Chondrocyte (in vitro differentiated cells): ENCODE results near the gene PCNX2. TPM values are rescaled to one million over a fixed set of nuclear protein-coding genes. Genes with fewer than 3 reads are reported as not detected.

Experiments
- DNase-seq: peaks from one replicate; pipeline ENCODE4 v3.0.0; 2021; ENCODE audit warnings: mixed read lengths, low spot score
- H3K27ac Mint-ChIP-seq: one replicate; pipeline ENCODE4 v1.8.0; 2021; ENCODE audit warnings: mild to moderate bottlenecking, moderate library complexity, mixed read lengths; ENCODE audit not compliant: unreplicated experiment
- H3K27me3 Mint-ChIP-seq: 2 replicates; pipeline ENCODE4 v1.8.0; 2021; ENCODE audit warnings: low read depth, mixed read lengths
- H3K36me3 Mint-ChIP-seq: 2 replicates; pipeline ENCODE4 v1.8.0; 2021; ENCODE audit warnings: low read depth, mixed read lengths
- H3K4me1 Mint-ChIP-seq: 2 replicates; pipeline ENCODE4 v1.8.0; 2021; ENCODE audit warnings: low read depth, mild to moderate bottlenecking, mixed read lengths
- H3K4me3 Mint-ChIP-seq: one replicate; pipeline ENCODE4 v1.8.0; 2021; ENCODE audit warnings: mild to moderate bottlenecking, moderate library complexity, mixed read lengths; ENCODE audit not compliant: unreplicated experiment
- H3K9me3 Mint-ChIP-seq: 2 replicates; pipeline ENCODE4 v1.8.0; 2021; ENCODE audit warnings: low read depth, mixed read lengths
- CTCF ChIP-seq: fragments of 200-600 bp; sonication (generic); IDR thresholded peaks from 2 replicates; pipeline ENCODE4 v1.5.0; 2021; ENCODE audit warnings: antibody characterized with exemption, mild to moderate bottlenecking, moderate library complexity
- total RNA-seq: library from RNA; stranded (reverse); gene quantifications from 3 replicates; pipeline ENCODE4 v1.2.1, GENCODE V29; 2021

PCNX2 gene
- total RNA-seq, 1 donor from 2014 or later = 9.5 TPM

- H3K9me3 Mint-ChIP-seq = no peaks in the 10 kb centered on the region
- no peak for DNase-seq
- H3K4me1 Mint-ChIP-seq = peaks cover 37% of the 10 kb centered on the region
- H3K4me3 Mint-ChIP-seq = no peak overlapping the region
- H3K36me3 Mint-ChIP-seq = no peaks in the 10 kb centered on the region
- peak overlapping the region; percentile 28 for H3K27ac Mint-ChIP-seq
- TF ChIP-seq CTCF = no peak
- H3K27me3 Mint-ChIP-seq = no peaks in the 10 kb centered on the region
Observed at GRCh38 chr1:233114860-233115259, 180.7 kb downstream of the PCNX2 start.

- H3K27ac Mint-ChIP-seq = peak overlapping the region; percentile 99
- no peak overlapping the region for H3K4me3 Mint-ChIP-seq
- H3K4me1 Mint-ChIP-seq = peaks cover 37% of the 10 kb centered on the region
- H3K36me3 Mint-ChIP-seq = peaks cover 2% of the 10 kb centered on the region
- H3K27me3 Mint-ChIP-seq = no peaks in the 10 kb centered on the region
- DNase-seq = no peak
- TF ChIP-seq CTCF = no peak
- no peaks in the 10 kb centered on the region for H3K9me3 Mint-ChIP-seq
Observed at GRCh38 chr1:233114159-233114558, 181.4 kb downstream of the PCNX2 start.

- H3K4me3 Mint-ChIP-seq = peak overlapping the region; percentile 58
Observed at GRCh38 chr1:233113009-233113879, 182.3 kb downstream of the PCNX2 start.

GRCh38 chr1:233112186-233113008, 183.1 kb downstream of the PCNX2 start:
- no peak for TF ChIP-seq CTCF
- no peak for DNase-seq
- Mint-ChIP-seq H3K27me3 (no peaks in the 10 kb centered on the region), H3K4me3 (peak overlapping the region; percentile 58), H3K27ac (peak overlapping the region; percentile 99), H3K36me3 (peaks cover 2% of the 10 kb centered on the region), H3K9me3 (no peaks in the 10 kb centered on the region), H3K4me1 (peaks cover 45% of the 10 kb centered on the region)

More at GRCh38 chr1:233113009-233113879, 182.3 kb downstream of the PCNX2 start:
- DNase-seq = no peak
- peaks cover 2% of the 10 kb centered on the region for H3K36me3 Mint-ChIP-seq
- TF ChIP-seq CTCF = no peak
- peaks cover 37% of the 10 kb centered on the region for H3K4me1 Mint-ChIP-seq
- no peaks in the 10 kb centered on the region for H3K9me3 Mint-ChIP-seq
- peak overlapping the region; percentile 99 for H3K27ac Mint-ChIP-seq
- no peaks in the 10 kb centered on the region for H3K27me3 Mint-ChIP-seq

- H3K27me3 Mint-ChIP-seq = no peaks in the 10 kb centered on the region
- no peak overlapping the region for H3K4me3 Mint-ChIP-seq
- TF ChIP-seq CTCF = no peak
- H3K36me3 Mint-ChIP-seq = peaks cover 2% of the 10 kb centered on the region
- peaks cover 52% of the 10 kb centered on the region for H3K4me1 Mint-ChIP-seq
- peak overlapping the region; percentile 46 for H3K27ac Mint-ChIP-seq
- H3K9me3 Mint-ChIP-seq = no peaks in the 10 kb centered on the region
- no peak for DNase-seq
Observed at GRCh38 chr1:233111731-233112130, 183.8 kb downstream of the PCNX2 start.
